ENCODE measurements around the gene SLC2A8.

SLC2A8 gene, protein sequence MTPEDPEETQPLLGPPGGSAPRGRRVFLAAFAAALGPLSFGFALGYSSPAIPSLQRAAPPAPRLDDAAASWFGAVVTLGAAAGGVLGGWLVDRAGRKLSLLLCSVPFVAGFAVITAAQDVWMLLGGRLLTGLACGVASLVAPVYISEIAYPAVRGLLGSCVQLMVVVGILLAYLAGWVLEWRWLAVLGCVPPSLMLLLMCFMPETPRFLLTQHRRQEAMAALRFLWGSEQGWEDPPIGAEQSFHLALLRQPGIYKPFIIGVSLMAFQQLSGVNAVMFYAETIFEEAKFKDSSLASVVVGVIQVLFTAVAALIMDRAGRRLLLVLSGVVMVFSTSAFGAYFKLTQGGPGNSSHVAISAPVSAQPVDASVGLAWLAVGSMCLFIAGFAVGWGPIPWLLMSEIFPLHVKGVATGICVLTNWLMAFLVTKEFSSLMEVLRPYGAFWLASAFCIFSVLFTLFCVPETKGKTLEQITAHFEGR

DNA sequence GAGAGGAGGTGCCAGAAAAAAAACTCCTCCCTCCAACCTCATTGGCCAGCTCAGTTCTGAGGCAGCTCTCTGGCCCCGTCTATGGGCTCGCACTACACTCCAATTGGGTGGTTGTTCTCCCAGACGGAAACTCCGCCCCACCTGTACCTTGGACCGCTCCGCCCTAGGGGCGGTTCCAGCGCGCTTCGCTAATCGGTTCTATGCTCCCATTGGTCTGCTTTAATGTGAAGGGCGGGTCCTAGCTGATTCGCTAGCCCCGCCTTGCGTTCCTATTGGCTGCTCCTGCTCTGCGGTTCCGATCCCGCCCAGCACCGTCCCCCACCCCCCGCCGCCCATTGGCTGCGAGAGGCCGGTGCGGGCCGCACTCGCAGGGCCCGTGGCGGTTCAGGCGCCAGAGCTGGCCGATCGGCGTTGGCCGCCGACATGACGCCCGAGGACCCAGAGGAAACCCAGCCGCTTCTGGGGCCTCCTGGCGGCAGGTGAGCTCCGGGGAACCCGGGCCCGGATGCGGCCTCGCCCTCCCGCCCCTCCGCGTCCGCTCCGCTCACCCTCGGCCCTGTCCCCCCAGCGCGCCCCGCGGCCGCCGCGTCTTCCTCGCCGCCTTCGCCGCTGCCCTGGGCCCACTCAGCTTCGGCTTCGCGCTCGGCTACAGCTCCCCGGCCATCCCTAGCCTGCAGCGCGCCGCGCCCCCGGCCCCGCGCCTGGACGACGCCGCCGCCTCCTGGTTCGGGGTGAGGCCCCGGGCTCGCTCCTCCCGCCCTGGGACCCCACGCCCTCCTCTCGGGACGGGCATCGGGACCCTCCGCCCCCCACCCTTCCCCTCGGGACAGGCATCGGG is at the start of gene SLC2A8:
TSS of gene SLC2A8 (plus strand) at position 362 of the 838 bp plus-strand sequence. CDS start at position 424, 62 bp downstream.
- peak within 1 kb of the TSS; percentile 85 for H3K4me3 ChIP-seq (ENCODE audit: low read depth, low read length)
- peaks cover 12% of the 10 kb centered on the region; the same call in 1 of the 2 replicates for H3K4me1 ChIP-seq (ENCODE audit: control insufficient read depth, insufficient read depth, low read length)
- peaks cover 9% of the 10 kb centered on the region; the same call in 1 of the 2 replicates for H3K27me3 ChIP-seq (ENCODE audit: control insufficient read depth, insufficient read depth, low read length)
- H3K9me3 ChIP-seq (ENCODE audit: control insufficient read depth, insufficient read depth, low read depth, low read length) = no peaks in the 10 kb centered on the region
- H3K9ac ChIP-seq (ENCODE audit: low read length) = peak within 1 kb of the TSS; percentile 85
- H3K27ac ChIP-seq (ENCODE audit: low read depth, low read length) = peak within 1 kb of the TSS; percentile 59; the same call in 1 of the 2 replicates
- H3K36me3 ChIP-seq (ENCODE audit: control insufficient read depth, insufficient read depth, low read length) = peaks cover 9% of the 10 kb centered on the region

DNA sequence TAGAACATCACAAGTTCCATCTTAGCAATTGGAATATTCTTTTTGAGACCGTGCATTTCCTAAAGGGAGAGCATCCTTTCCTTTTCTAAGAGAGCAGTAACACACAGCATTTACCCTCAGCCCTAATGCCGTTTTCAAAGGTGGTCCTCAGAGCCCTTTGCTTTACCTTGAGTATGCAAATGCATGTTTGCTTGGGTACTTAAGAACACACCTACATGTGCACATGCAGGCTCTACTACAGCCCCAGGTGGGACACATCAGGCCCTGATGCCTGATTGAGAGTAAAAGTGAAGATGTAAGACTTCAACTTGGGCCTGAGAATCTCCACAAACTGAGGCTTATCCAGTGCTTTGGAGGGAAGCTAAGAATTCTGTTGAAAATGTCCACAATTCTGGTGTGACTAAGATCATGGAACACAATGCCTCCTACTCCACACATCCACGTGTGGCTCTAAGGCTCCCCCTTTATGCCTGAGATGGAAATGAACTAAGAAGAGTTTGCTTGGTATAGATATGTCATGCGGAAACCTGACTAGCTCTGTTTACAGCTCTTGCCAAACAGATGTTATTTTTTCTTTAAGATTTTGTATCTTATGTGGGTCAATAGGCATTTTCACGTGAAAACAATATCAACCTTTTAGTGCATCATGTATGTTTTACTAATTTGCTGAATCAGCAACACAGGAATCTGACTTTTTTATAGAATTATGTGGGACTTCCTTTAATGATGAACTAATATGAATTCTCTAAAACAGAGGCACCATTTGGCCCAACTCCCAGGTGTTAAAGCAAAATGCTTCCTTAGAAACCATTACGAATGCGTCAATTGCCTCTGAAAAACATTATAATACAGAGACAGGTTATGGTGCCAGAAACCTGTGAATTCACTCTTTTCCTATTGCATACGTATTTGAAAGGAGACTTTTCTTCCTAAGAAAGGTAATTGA is 48.9 kb upstream of the SLC2A8 start:
- Histone ChIP-seq H3K36me3 (ENCODE audit: control insufficient read depth, insufficient read depth, low read length) (peaks cover 7% of the 10 kb centered on the region; the same call in 1 of the 2 replicates), H3K4me1 (ENCODE audit: control insufficient read depth, insufficient read depth, low read length) (peaks cover 5% of the 10 kb centered on the region), H3K9ac (ENCODE audit: low read length) (no peak overlapping the region), H3K9me3 (ENCODE audit: control insufficient read depth, insufficient read depth, low read depth, low read length) (no peaks in the 10 kb centered on the region), H3K27me3 (ENCODE audit: control insufficient read depth, insufficient read depth, low read length) (no peaks in the 10 kb centered on the region), H3K4me3 (ENCODE audit: low read depth, low read length) (no peak overlapping the region), H3K27ac (ENCODE audit: low read depth, low read length) (no peak overlapping the region)

DNA sequence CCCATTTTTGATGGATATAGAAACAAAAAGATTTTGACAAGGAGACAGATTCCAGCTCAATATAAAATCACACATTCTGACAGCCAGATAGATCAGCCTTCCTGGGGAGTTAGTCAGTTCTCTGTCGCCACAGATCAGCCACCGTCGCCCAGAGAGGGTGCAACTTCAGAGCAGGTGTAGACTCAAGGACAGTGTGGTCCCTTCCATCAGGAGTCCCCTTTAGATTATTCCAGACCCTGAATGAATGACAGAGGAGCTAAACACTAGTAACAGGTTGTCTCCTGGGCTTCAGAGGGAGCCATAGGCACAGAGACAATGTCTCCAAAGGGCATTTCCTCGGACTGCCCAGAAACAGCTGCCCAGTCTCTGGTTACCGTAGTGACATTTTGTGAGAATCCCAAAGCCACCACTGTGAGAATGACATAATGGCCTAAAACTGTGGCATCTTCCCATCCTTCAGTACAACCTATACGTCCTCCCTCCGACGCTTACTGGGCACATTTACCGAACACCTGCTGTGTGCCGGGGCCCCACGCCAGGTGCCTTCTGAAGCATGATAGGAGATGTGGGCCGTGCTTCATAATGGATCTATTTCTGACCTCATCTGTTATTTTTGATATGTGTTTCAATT is 47.4 kb upstream of the SLC2A8 start:
- Histone ChIP-seq H3K27me3 (ENCODE audit: control insufficient read depth, insufficient read depth, low read length) (no peaks in the 10 kb centered on the region), H3K27ac (ENCODE audit: low read depth, low read length) (no peak overlapping the region)

DNA sequence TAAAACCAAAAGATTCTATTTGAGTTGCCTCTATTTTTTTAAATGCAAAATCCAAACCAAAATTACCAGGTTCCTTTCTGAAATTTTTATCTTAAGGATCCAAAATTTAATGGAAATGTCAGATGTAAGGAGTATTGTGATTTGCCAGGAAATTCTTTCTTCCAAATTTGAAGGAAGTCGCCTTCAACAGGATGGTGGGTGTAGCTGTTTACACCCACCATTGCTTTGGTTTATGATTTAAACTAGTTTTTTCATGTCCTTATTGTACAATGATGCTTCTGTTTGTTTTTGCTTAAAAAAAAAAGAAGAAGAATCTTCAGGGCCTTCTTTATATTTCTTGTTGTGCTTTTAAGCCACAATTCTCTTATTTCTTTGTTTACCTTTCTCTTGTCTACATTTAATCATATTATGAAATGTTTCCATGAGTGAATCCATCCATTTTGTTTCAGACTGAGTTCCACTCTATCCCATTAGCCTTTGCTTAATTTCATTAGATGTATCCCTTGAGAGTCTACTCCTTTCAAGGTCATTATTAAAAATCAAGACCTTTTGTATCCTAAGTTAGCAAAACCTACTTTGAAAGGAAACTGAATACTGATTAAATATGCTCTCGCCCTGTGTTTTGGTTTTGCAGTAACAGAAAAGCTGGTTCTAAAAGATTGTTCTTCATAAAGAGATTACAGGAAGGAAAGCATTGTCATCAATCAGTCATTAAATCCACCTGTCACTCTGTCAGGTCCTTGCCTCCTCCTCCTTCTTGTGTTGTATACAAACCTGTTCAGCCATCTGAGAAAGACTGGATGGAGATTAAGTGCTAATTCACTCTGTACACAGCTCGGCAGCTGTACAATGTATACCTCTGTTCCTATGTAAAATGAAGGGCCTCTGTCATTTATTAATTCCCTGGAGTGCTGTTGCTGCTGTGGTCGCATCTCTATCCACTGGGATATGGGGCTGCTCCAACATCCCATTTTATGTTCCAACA is 45.5 kb upstream of the SLC2A8 start:
- Histone ChIP-seq H3K27me3 (ENCODE audit: control insufficient read depth, insufficient read depth, low read length) (no peaks in the 10 kb centered on the region), H3K4me1 (ENCODE audit: control insufficient read depth, insufficient read depth, low read length) (peaks cover 15% of the 10 kb centered on the region), H3K4me3 (ENCODE audit: low read depth, low read length) (no peak overlapping the region), H3K9me3 (ENCODE audit: control insufficient read depth, insufficient read depth, low read depth, low read length) (no peaks in the 10 kb centered on the region), H3K9ac (ENCODE audit: low read length) (no peak overlapping the region), H3K36me3 (ENCODE audit: control insufficient read depth, insufficient read depth, low read length) (no peaks in the 10 kb centered on the region), H3K27ac (ENCODE audit: low read depth, low read length) (no peak overlapping the region)

More for the DNA sequence above, 47.4 kb upstream of the SLC2A8 start:
- no peak overlapping the region for H3K9ac ChIP-seq (ENCODE audit: low read length)
- H3K9me3 ChIP-seq (ENCODE audit: control insufficient read depth, insufficient read depth, low read depth, low read length) = no peaks in the 10 kb centered on the region
- H3K4me1 ChIP-seq (ENCODE audit: control insufficient read depth, insufficient read depth, low read length) = peaks cover 15% of the 10 kb centered on the region
- H3K36me3 ChIP-seq (ENCODE audit: control insufficient read depth, insufficient read depth, low read length) = peaks cover 6% of the 10 kb centered on the region; the same call in 1 of the 2 replicates
- H3K4me3 ChIP-seq (ENCODE audit: low read depth, low read length) = no peak overlapping the region

DNA sequence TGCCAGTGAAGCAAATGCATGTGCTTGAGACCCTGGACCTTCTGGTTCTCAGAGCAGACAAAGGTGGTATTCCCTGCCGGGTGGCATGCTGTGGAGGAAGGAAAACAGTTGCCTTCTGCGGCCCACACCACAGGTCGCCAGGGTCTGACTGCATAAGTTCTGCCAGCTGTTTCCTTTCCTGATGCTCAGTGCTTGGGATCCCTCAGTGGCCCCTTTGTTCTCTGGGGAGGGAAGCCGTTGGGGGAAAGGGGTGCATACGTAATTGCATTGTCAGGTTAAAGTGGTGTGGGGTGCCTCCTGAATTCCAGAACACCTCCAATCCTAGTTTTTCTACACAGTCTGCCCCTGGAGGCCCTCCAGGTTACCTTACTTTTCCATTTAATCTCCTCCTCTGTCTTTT is 43.1 kb upstream of the SLC2A8 start:
- no peak overlapping the region for H3K9ac ChIP-seq (ENCODE audit: low read length)
- H3K36me3 ChIP-seq (ENCODE audit: control insufficient read depth, insufficient read depth, low read length) = peaks cover 3% of the 10 kb centered on the region; the same call in 1 of the 2 replicates
- peaks cover 10% of the 10 kb centered on the region for H3K4me1 ChIP-seq (ENCODE audit: control insufficient read depth, insufficient read depth, low read length)
- no peak overlapping the region for H3K27ac ChIP-seq (ENCODE audit: low read depth, low read length)
- H3K27me3 ChIP-seq (ENCODE audit: control insufficient read depth, insufficient read depth, low read length) = no peaks in the 10 kb centered on the region
- H3K9me3 ChIP-seq (ENCODE audit: control insufficient read depth, insufficient read depth, low read depth, low read length) = no peaks in the 10 kb centered on the region
- H3K4me3 ChIP-seq (ENCODE audit: low read depth, low read length) = no peak overlapping the region

DNA sequence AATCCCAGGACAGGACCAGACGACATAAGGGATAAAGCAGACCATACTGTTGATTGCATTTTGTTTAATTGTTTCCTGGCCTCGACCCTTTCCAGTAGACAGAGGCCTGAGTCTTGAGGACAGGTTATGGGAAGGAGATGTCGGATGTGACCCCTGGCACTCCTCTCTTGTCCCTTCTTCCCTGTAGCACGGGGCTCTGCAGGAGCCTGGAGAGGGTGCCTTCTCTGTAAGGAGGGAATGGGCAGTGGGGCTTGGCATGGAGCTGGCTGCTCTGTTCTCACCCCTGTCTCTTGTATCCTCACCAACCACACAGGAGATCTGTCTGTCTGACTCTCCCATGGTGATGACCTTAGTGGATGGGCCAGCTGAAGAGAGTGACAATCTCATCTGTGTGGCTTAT is 40.1 kb upstream of the SLC2A8 start:
- H3K9ac ChIP-seq (ENCODE audit: low read length) = no peak overlapping the region

DNA sequence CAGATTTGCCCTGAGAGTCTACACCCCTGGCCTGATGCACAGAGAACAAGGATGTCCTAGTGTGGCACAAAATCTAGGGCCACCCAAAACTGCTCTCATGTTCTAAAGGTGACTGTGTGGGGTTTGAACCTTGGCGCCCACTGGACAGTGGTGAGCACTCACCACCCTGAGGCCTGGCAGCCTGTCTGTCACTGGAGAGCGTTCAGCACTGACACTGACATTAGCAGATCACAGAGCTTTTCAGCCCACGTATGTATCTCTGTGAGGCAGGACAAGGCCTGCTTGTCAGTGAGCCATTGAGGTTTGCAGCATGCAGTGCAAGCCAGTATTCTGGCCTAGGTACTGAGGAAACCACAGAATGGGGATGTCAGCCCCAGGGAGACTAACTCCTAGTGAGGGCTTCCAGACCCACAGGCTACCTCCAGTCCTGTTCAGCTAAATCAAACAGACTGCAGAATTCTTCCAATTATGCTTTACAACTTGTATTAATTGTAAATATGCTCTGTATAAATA is 38.9 kb upstream of the SLC2A8 start:
- H3K4me1 ChIP-seq (ENCODE audit: control insufficient read depth, insufficient read depth, low read length) = peaks cover 10% of the 10 kb centered on the region
- no peaks in the 10 kb centered on the region for H3K9me3 ChIP-seq (ENCODE audit: control insufficient read depth, insufficient read depth, low read depth, low read length)
- H3K27me3 ChIP-seq (ENCODE audit: control insufficient read depth, insufficient read depth, low read length) = no peaks in the 10 kb centered on the region
- no peak overlapping the region for H3K9ac ChIP-seq (ENCODE audit: low read length)
- H3K27ac ChIP-seq (ENCODE audit: low read depth, low read length) = no peak overlapping the region
- H3K36me3 ChIP-seq (ENCODE audit: control insufficient read depth, insufficient read depth, low read length) = peaks cover 3% of the 10 kb centered on the region; the same call in 1 of the 2 replicates
- no peak overlapping the region for H3K4me3 ChIP-seq (ENCODE audit: low read depth, low read length)

More for the DNA sequence above, 40.1 kb upstream of the SLC2A8 start:
- Histone ChIP-seq H3K27ac (ENCODE audit: low read depth, low read length) (no peak overlapping the region), H3K36me3 (ENCODE audit: control insufficient read depth, insufficient read depth, low read length) (peaks cover 3% of the 10 kb centered on the region; the same call in 1 of the 2 replicates), H3K9me3 (ENCODE audit: control insufficient read depth, insufficient read depth, low read depth, low read length) (no peaks in the 10 kb centered on the region), H3K27me3 (ENCODE audit: control insufficient read depth, insufficient read depth, low read length) (no peaks in the 10 kb centered on the region), H3K4me3 (ENCODE audit: low read depth, low read length) (no peak overlapping the region), H3K4me1 (ENCODE audit: control insufficient read depth, insufficient read depth, low read length) (peaks cover 10% of the 10 kb centered on the region)

DNA sequence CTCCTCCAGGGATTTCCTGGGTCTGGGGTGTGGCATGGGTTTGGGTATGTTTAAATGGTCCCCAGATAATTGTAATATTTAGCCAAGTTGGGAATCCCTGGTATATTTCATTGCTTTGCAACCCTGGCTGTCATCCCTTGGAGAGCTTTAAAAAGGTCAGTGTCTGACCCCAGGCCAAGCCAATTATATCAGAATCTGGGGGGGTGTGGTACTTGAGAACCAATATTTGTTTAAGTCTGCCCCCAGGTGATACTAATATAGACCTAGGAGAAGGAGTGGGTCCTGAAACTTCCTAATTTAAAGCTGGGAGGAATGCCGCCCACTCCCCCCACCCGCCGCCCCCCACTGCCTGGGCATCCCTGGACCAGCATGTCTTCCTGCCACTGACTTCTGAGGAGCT is 38.2 kb upstream of the SLC2A8 start:
- Histone ChIP-seq H3K27ac (ENCODE audit: low read depth, low read length) (no peak overlapping the region), H3K27me3 (ENCODE audit: control insufficient read depth, insufficient read depth, low read length) (no peaks in the 10 kb centered on the region), H3K4me1 (ENCODE audit: control insufficient read depth, insufficient read depth, low read length) (peaks cover 7% of the 10 kb centered on the region), H3K4me3 (ENCODE audit: low read depth, low read length) (no peak overlapping the region), H3K36me3 (ENCODE audit: control insufficient read depth, insufficient read depth, low read length) (peaks cover 3% of the 10 kb centered on the region; the same call in 1 of the 2 replicates), H3K9me3 (ENCODE audit: control insufficient read depth, insufficient read depth, low read depth, low read length) (no peaks in the 10 kb centered on the region), H3K9ac (ENCODE audit: low read length) (no peak overlapping the region)

DNA sequence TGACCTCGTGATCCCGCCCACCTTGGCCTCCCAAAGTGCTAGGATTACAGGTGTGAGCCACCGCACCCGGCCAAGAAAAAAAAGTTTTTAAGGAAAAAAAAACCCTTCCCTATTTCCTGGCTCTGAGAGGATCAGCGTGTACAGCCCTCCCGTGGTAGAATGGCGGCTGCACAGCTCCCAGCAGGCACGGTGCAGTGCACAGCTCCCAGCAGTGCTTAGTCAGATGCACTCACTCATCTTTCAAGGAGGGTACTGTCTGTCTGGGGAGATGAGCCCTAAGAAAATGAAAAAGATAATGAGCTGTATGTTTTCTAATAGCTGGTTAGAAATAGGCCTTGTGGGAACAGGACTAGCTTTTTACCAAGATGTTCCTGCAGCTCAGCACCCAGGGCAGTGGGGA is 36.7 kb upstream of the SLC2A8 start:
- Histone ChIP-seq H3K4me3 (ENCODE audit: low read depth, low read length) (no peak overlapping the region), H3K9me3 (ENCODE audit: control insufficient read depth, insufficient read depth, low read depth, low read length) (no peaks in the 10 kb centered on the region), H3K36me3 (ENCODE audit: control insufficient read depth, insufficient read depth, low read length) (peaks cover 3% of the 10 kb centered on the region; the same call in 1 of the 2 replicates), H3K4me1 (ENCODE audit: control insufficient read depth, insufficient read depth, low read length) (no peaks in the 10 kb centered on the region), H3K27me3 (ENCODE audit: control insufficient read depth, insufficient read depth, low read length) (no peaks in the 10 kb centered on the region), H3K9ac (ENCODE audit: low read length) (no peak overlapping the region), H3K27ac (ENCODE audit: low read depth, low read length) (no peak overlapping the region)
